AG04449 (cell line): ENCODE results near the gene RTF2.

Experiments
- CTCF ChIA-PET: fragments of 350-600 bp; formaldehyde crosslinking; extraction: SDS; loops from one replicate; lab custom pipeline; 2021; ENCODE audit warnings: antibody characterized with exemption; lab: Yijun Ruan, JAX
- POLR2A ChIA-PET: fragments of 400-600, 350-600 bp; formaldehyde crosslinking; extraction: SDS; loops from one replicate; lab custom pipeline; 2020; ENCODE audit warnings: antibody characterized with exemption, inconsistent platforms; lab: Yijun Ruan, JAX
- DNase-seq: peaks from one replicate; pipeline ENCODE4 v3.0.0-alpha.2; 2010; ENCODE audit warnings: low read depth, low spot score
- H3K4me3 ChIP-seq: 2 replicates; pipeline ENCODE4 v1.5.1; 2011; ENCODE audit warnings: low read depth, mild to moderate bottlenecking, control low read depth, low read length
- CTCF ChIP-seq: IDR thresholded peaks from one replicate; pipeline ENCODE4 v1.5.1; 2011; ENCODE audit warnings: mild to moderate bottlenecking, moderate library complexity, low read length, control low read depth, inconsistent platforms; ENCODE audit not compliant: insufficient read depth; ENCODE audit errors: missing control alignments

Gene RTF2

GRCh38 chr20:56506103-56506502 lies 37.7 kb downstream of the RTF2 start:
- no peak for TF ChIP-seq CTCF
- H3K4me3 ChIP-seq: no peak overlapping the region
- ChIA-PET CTCF (interaction anchor here (1.5 kb wide), 1 partner anchor 12 kb away, joined by 5 read pairs; no protein-coding TSS in a partner anchor), POLR2A (no interaction called here)
- DNase-seq: no peak

GRCh38 chr20:56511926-56512325 lies 43.5 kb downstream of the RTF2 start:
- no peak for DNase-seq
- TF ChIP-seq CTCF: no peak
- no peak overlapping the region for H3K4me3 ChIP-seq
- POLR2A ChIA-PET: no interaction called here
- CTCF ChIA-PET: interaction anchor here (1.4 to 2.7 kb wide), 2 partner anchors 111 to 113 kb away, joined by 3 to 11 read pairs; no protein-coding TSS in a partner anchor

- CTCF ChIA-PET: interaction anchor here (0.9 to 3.5 kb wide), 3 partner anchors 10 to 117 kb away, joined by 3 to 35 read pairs (median 3); no protein-coding TSS in a partner anchor
- H3K4me3 ChIP-seq: no peak overlapping the region
- POLR2A ChIA-PET: no interaction called here
- TF ChIP-seq CTCF: no peak
- no peak for DNase-seq
These were observed 45.0 kb downstream of the RTF2 start for GRCh38 chr20:56513161-56514150.

GRCh38 chr20:56516631-56517030 lies 48.2 kb downstream of the RTF2 start:
- POLR2A ChIA-PET: no interaction called here
- no peak for DNase-seq
- H3K4me3 ChIP-seq: no peak overlapping the region
- TF ChIP-seq CTCF: no peak
- CTCF ChIA-PET: interaction anchor here (0.7 to 3.5 kb wide), 9 partner anchors 9 to 130 kb away, joined by 3 to 35 read pairs (median 4); partner anchors contain the start of genes AURKA, CSTF1 and FAM209A

- POLR2A ChIA-PET: no interaction called here
- no peak for DNase-seq
- no peak overlapping the region for H3K4me3 ChIP-seq
- CTCF ChIA-PET: interaction anchor here (1.4 to 2.6 kb wide), 2 partner anchors 115 to 119 kb away, joined by 3 to 9 read pairs; no protein-coding TSS in a partner anchor
- TF ChIP-seq CTCF: no peak
These were observed 48.8 kb downstream of the RTF2 start for GRCh38 chr20:56517211-56517610.

- ChIA-PET CTCF (interaction anchor here (1.4 kb wide), 1 partner anchor 119 kb away, joined by 3 read pairs; no protein-coding TSS in a partner anchor), POLR2A (no interaction called here)
- H3K4me3 ChIP-seq: no peak overlapping the region
- TF ChIP-seq CTCF: no peak
- no peak for DNase-seq
These were observed 49.2 kb downstream of the RTF2 start for GRCh38 chr20:56517641-56518040.
